Measurements from ENCODE around the gene LIMS1. TPM values are rescaled to one million over a fixed set of nuclear protein-coding genes. Genes with fewer than 3 reads are reported as not detected.
"Not testable (repeated sequence)": the region's sequence is repeated elsewhere in the genome, so short reads cannot be mapped to it uniquely, and the experiment has no call there.

Gene LIMS1
- total and polyA plus RNA-seq, 2 donors = 27.1 to 28.5 TPM

- H3K36me3 ChIP-seq (ENCODE audit: control insufficient read depth in 2 of 2, insufficient read depth in 2 of 2, low read length in 1 of 2); H3K4me1 ChIP-seq (ENCODE audit: control insufficient read depth in 2 of 2, insufficient read depth in 2 of 2, low read length in 2 of 2); H3K9me3 ChIP-seq (ENCODE audit: control insufficient read depth in 2 of 2, insufficient read depth in 1 of 2, low read length in 1 of 2); H3K27me3 ChIP-seq (ENCODE audit: control insufficient read depth in 2 of 2, insufficient read depth in 1 of 2, low read length in 1 of 2); H3K27ac ChIP-seq (ENCODE audit: low read depth in 1 of 2, low read length in 1 of 2); H3K4me3 ChIP-seq (ENCODE audit: low read length in 2 of 2): not testable (repeated sequence)
- peak in 1 of 9 donors; percentile 49 for DNase-seq (ENCODE audit: low read depth in 6 of 9, low spot score in 9 of 9)
- 52% methylated on average over 7 of the region's 7 CpGs for WGBS
Measured at GRCh38 chr2:108597105-108597744, 63.0 kb downstream of the LIMS1 start.

GRCh38 chr2:108601199-108601598 is 66.9 kb downstream of the LIMS1 start:
- 97% methylated on average over 10 of the region's 10 CpGs for WGBS
- not testable (repeated sequence) for H3K36me3 ChIP-seq (ENCODE audit: control insufficient read depth in 2 of 2, insufficient read depth in 2 of 2, low read length in 1 of 2); H3K27me3 ChIP-seq (ENCODE audit: control insufficient read depth in 2 of 2, insufficient read depth in 1 of 2, low read length in 1 of 2); DNase-seq (ENCODE audit: low read depth in 6 of 9, low spot score in 9 of 9); H3K4me1 ChIP-seq (ENCODE audit: control insufficient read depth in 2 of 2, insufficient read depth in 2 of 2, low read length in 2 of 2); H3K9me3 ChIP-seq (ENCODE audit: control insufficient read depth in 2 of 2, insufficient read depth in 1 of 2, low read length in 1 of 2); H3K4me3 ChIP-seq (ENCODE audit: low read length in 2 of 2); H3K27ac ChIP-seq (ENCODE audit: low read depth in 1 of 2, low read length in 1 of 2)

GRCh38 chr2:108602422-108602821 is 68.2 kb downstream of the LIMS1 start:
- DNase-seq (ENCODE audit: low read depth in 6 of 9, low spot score in 9 of 9) = no peak
- H3K4me3 ChIP-seq (ENCODE audit: low read length in 2 of 2) = no peak overlapping the region

GRCh38 chr2:108604196-108604595 is 69.9 kb downstream of the LIMS1 start:
- H3K27me3 ChIP-seq (ENCODE audit: control insufficient read depth in 2 of 2, insufficient read depth in 1 of 2, low read length in 1 of 2) = no peaks in the 10 kb centered on the region
- 61% methylated on average over 4 of the region's 4 CpGs for WGBS
- DNase-seq (ENCODE audit: low read depth in 6 of 9, low spot score in 9 of 9) = no peak
- no peak overlapping the region for H3K27ac ChIP-seq (ENCODE audit: low read depth in 1 of 2, low read length in 1 of 2)
- H3K4me1 ChIP-seq (ENCODE audit: control insufficient read depth in 2 of 2, insufficient read depth in 2 of 2, low read length in 2 of 2) = peaks cover 2 to 3% of the 10 kb centered on the region in 2 donors
- no peaks in the 10 kb centered on the region for H3K36me3 ChIP-seq (ENCODE audit: control insufficient read depth in 2 of 2, insufficient read depth in 2 of 2, low read length in 1 of 2)
- H3K9me3 ChIP-seq (ENCODE audit: control insufficient read depth in 2 of 2, insufficient read depth in 1 of 2, low read length in 1 of 2) = no peaks in the 10 kb centered on the region
- H3K4me3 ChIP-seq (ENCODE audit: low read length in 2 of 2) = no peak overlapping the region

More at GRCh38 chr2:108602422-108602821, 68.2 kb downstream of the LIMS1 start:
- Histone ChIP-seq H3K36me3 (ENCODE audit: control insufficient read depth in 2 of 2, insufficient read depth in 2 of 2, low read length in 1 of 2) (no peaks in the 10 kb centered on the region), H3K27ac (ENCODE audit: low read depth in 1 of 2, low read length in 1 of 2) (no peak overlapping the region), H3K27me3 (ENCODE audit: control insufficient read depth in 2 of 2, insufficient read depth in 1 of 2, low read length in 1 of 2) (no peaks in the 10 kb centered on the region), H3K9me3 (ENCODE audit: control insufficient read depth in 2 of 2, insufficient read depth in 1 of 2, low read length in 1 of 2) (no peaks in the 10 kb centered on the region), H3K4me1 (ENCODE audit: control insufficient read depth in 2 of 2, insufficient read depth in 2 of 2, low read length in 2 of 2) (no peaks in the 10 kb centered on the region)

- Histone ChIP-seq H3K27ac (ENCODE audit: low read depth in 1 of 2, low read length in 1 of 2) (no peak overlapping the region), H3K4me3 (ENCODE audit: low read length in 2 of 2) (no peak overlapping the region), H3K9me3 (ENCODE audit: control insufficient read depth in 2 of 2, insufficient read depth in 1 of 2, low read length in 1 of 2) (no peaks in the 10 kb centered on the region), H3K4me1 (ENCODE audit: control insufficient read depth in 2 of 2, insufficient read depth in 2 of 2, low read length in 2 of 2) (peaks cover 3 to 4% of the 10 kb centered on the region in 2 donors), H3K36me3 (ENCODE audit: control insufficient read depth in 2 of 2, insufficient read depth in 2 of 2, low read length in 1 of 2) (no peaks in the 10 kb centered on the region), H3K27me3 (ENCODE audit: control insufficient read depth in 2 of 2, insufficient read depth in 1 of 2, low read length in 1 of 2) (no peaks in the 10 kb centered on the region)
- DNase-seq (ENCODE audit: low read depth in 6 of 9, low spot score in 9 of 9) = no peak
- 83% methylated on average over 3 of the region's 3 CpGs for WGBS
Measured at GRCh38 chr2:108605947-108606346, 71.7 kb downstream of the LIMS1 start.

GRCh38 chr2:108607706-108608301 is 73.5 kb downstream of the LIMS1 start:
- no peak overlapping the region for H3K4me3 ChIP-seq (ENCODE audit: low read length in 2 of 2)
- no peaks in the 10 kb centered on the region for H3K36me3 ChIP-seq (ENCODE audit: control insufficient read depth in 2 of 2, insufficient read depth in 2 of 2, low read length in 1 of 2)
- DNase-seq (ENCODE audit: low read depth in 6 of 9, low spot score in 9 of 9) = peak in 2 of 9 donors; percentile 52 to 70
- no peaks in the 10 kb centered on the region for H3K9me3 ChIP-seq (ENCODE audit: control insufficient read depth in 2 of 2, insufficient read depth in 1 of 2, low read length in 1 of 2)
- no peak overlapping the region for H3K27ac ChIP-seq (ENCODE audit: low read depth in 1 of 2, low read length in 1 of 2)
- H3K4me1 ChIP-seq (ENCODE audit: control insufficient read depth in 2 of 2, insufficient read depth in 2 of 2, low read length in 2 of 2) = peaks cover 3 to 11% of the 10 kb centered on the region in 2 donors
- 76% methylated on average over 3 of the region's 3 CpGs for WGBS
- H3K27me3 ChIP-seq (ENCODE audit: control insufficient read depth in 2 of 2, insufficient read depth in 1 of 2, low read length in 1 of 2) = no peaks in the 10 kb centered on the region

GRCh38 chr2:108611021-108611420 is 76.8 kb downstream of the LIMS1 start:
- H3K4me1 ChIP-seq (ENCODE audit: control insufficient read depth in 2 of 2, insufficient read depth in 2 of 2, low read length in 2 of 2) = peaks cover 5 to 23% of the 10 kb centered on the region in 2 donors
- no peaks in the 10 kb centered on the region for H3K27me3 ChIP-seq (ENCODE audit: control insufficient read depth in 2 of 2, insufficient read depth in 1 of 2, low read length in 1 of 2)
- no peaks in the 10 kb centered on the region for H3K36me3 ChIP-seq (ENCODE audit: control insufficient read depth in 2 of 2, insufficient read depth in 2 of 2, low read length in 1 of 2)
- no peaks in the 10 kb centered on the region for H3K9me3 ChIP-seq (ENCODE audit: control insufficient read depth in 2 of 2, insufficient read depth in 1 of 2, low read length in 1 of 2)
- 93% methylated on average over 5 of the region's 5 CpGs for WGBS
- no peak for DNase-seq (ENCODE audit: low read depth in 6 of 9, low spot score in 9 of 9)
- no peak overlapping the region for H3K4me3 ChIP-seq (ENCODE audit: low read length in 2 of 2)
- H3K27ac ChIP-seq (ENCODE audit: low read depth in 1 of 2, low read length in 1 of 2) = no peak overlapping the region

GRCh38 chr2:108612153-108612513 is 77.9 kb downstream of the LIMS1 start:
- 82% methylated on average over 5 of the region's 5 CpGs for WGBS

GRCh38 chr2:108612514-108613183 is 78.4 kb downstream of the LIMS1 start:
- peaks cover 5 to 31% of the 10 kb centered on the region in 2 donors for H3K4me1 ChIP-seq (ENCODE audit: control insufficient read depth in 2 of 2, insufficient read depth in 2 of 2, low read length in 2 of 2)
- no peaks in the 10 kb centered on the region for H3K27me3 ChIP-seq (ENCODE audit: control insufficient read depth in 2 of 2, insufficient read depth in 1 of 2, low read length in 1 of 2)
- no peak overlapping the region for H3K4me3 ChIP-seq (ENCODE audit: low read length in 2 of 2)
- no peaks in the 10 kb centered on the region for H3K9me3 ChIP-seq (ENCODE audit: control insufficient read depth in 2 of 2, insufficient read depth in 1 of 2, low read length in 1 of 2)
- no peaks in the 10 kb centered on the region for H3K36me3 ChIP-seq (ENCODE audit: control insufficient read depth in 2 of 2, insufficient read depth in 2 of 2, low read length in 1 of 2)
- no peak for DNase-seq (ENCODE audit: low read depth in 6 of 9, low spot score in 9 of 9)
- WGBS = 92% methylated on average over 10 of the region's 10 CpGs
- H3K27ac ChIP-seq (ENCODE audit: low read depth in 1 of 2, low read length in 1 of 2) = peak overlapping the region; percentile 53 to 76

More at GRCh38 chr2:108612153-108612513, 77.9 kb downstream of the LIMS1 start:
- DNase-seq (ENCODE audit: low read depth in 6 of 9, low spot score in 9 of 9) = peak in 1 of 9 donors; percentile 44
- H3K27ac ChIP-seq (ENCODE audit: low read depth in 1 of 2, low read length in 1 of 2) = peak overlapping the region; percentile 68 to 76
- H3K4me3 ChIP-seq (ENCODE audit: low read length in 2 of 2) = no peak overlapping the region
- H3K4me1 ChIP-seq (ENCODE audit: control insufficient read depth in 2 of 2, insufficient read depth in 2 of 2, low read length in 2 of 2) = peaks cover 5 to 28% of the 10 kb centered on the region in 2 donors
- H3K9me3 ChIP-seq (ENCODE audit: control insufficient read depth in 2 of 2, insufficient read depth in 1 of 2, low read length in 1 of 2) = no peaks in the 10 kb centered on the region
- H3K27me3 ChIP-seq (ENCODE audit: control insufficient read depth in 2 of 2, insufficient read depth in 1 of 2, low read length in 1 of 2) = no peaks in the 10 kb centered on the region
- H3K36me3 ChIP-seq (ENCODE audit: control insufficient read depth in 2 of 2, insufficient read depth in 2 of 2, low read length in 1 of 2) = no peaks in the 10 kb centered on the region

All from thymus (tissue), 11 donors.